DND-41 (cell line): ENCODE data around the gene LAPTM5.

Experiments
- ATAC-seq: fragments of 200-7000 bp; cut with Tn5 transposase; 3 replicates; pipeline ENCODE4 v1.9.1; 2021; ENCODE audit warnings: low read depth; ENCODE audit not compliant: insufficient read depth
- DNase-seq: peaks from one replicate; pipeline ENCODE4 v3.0.0-alpha.2; 2020
- H2AFZ ChIP-seq: 2 replicates; pipeline ENCODE4 v1.6.0; 2012; ENCODE audit warnings: low read depth, low read length
- H3K27ac ChIP-seq: 2 replicates; pipeline ENCODE4 v1.5.1; 2012; ENCODE audit warnings: low read length, inconsistent platforms
- H3K27me3 ChIP-seq: fragments of 200-600 bp; sonication (generic); 2 replicates; pipeline ENCODE4 v1.6.0; 2012; ENCODE audit warnings: low read length, mild to moderate bottlenecking, inconsistent platforms; ENCODE audit not compliant: insufficient read depth, poor library complexity
- H3K36me3 ChIP-seq: 2 replicates; pipeline ENCODE4 v1.5.1; 2012; ENCODE audit warnings: low read length, inconsistent platforms; ENCODE audit not compliant: insufficient read depth
- H3K4me1 ChIP-seq: 2 replicates; pipeline ENCODE4 v1.5.1; 2012; ENCODE audit warnings: mild to moderate bottlenecking, low read length; ENCODE audit not compliant: insufficient read depth
- H3K4me2 ChIP-seq: 2 replicates; pipeline ENCODE4 v1.6.0; 2012; ENCODE audit warnings: mild to moderate bottlenecking, moderate library complexity, low read length, inconsistent platforms; ENCODE audit not compliant: insufficient read depth
- H3K4me3 ChIP-seq, 2 experiments: fragments of 200-600 bp in 1 of 2; shearing (Covaris generic) in 1 of 2; 2 replicates each; pipeline ENCODE4 v1.5.1; 2012 to 2016; ENCODE audit warnings: inconsistent platforms in 2 of 2, low read length in 2 of 2, mild to moderate bottlenecking in 2 of 2, low read depth in 1 of 2, moderate library complexity in 1 of 2
- H3K79me2 ChIP-seq: 2 replicates; pipeline ENCODE4 v1.6.0; 2012; ENCODE audit warnings: low read length, inconsistent platforms; ENCODE audit not compliant: insufficient read depth
- H3K9ac ChIP-seq: 2 replicates; pipeline ENCODE4 v1.6.0; 2012; ENCODE audit warnings: low read depth, mild to moderate bottlenecking, inconsistent platforms, low read length, moderate library complexity
- H3K9me3 ChIP-seq: 2 replicates; pipeline ENCODE4 v1.5.1; 2012; ENCODE audit warnings: low read length, moderate library complexity, mild to moderate bottlenecking, inconsistent platforms; ENCODE audit not compliant: insufficient read depth, severe bottlenecking
- H4K20me1 ChIP-seq: 2 replicates; pipeline ENCODE4 v1.6.0; 2012; ENCODE audit warnings: low read length; ENCODE audit not compliant: insufficient read depth
- CTCF ChIP-seq: IDR thresholded peaks from 2 replicates; pipeline ENCODE4 v1.5.1; 2012; ENCODE audit warnings: borderline replicate concordance, low read length, moderate library complexity, mild to moderate bottlenecking; ENCODE audit not compliant: poor library complexity, severe bottlenecking; ENCODE audit errors: extremely low read depth
- EZH2 ChIP-seq: IDR thresholded peaks from 3 replicates; pipeline ENCODE4 v1.6.1; 2012; ENCODE audit warnings: borderline replicate concordance, low read depth, mild to moderate bottlenecking, moderate library complexity, low read length, inconsistent platforms; ENCODE audit not compliant: severe bottlenecking

The LAPTM5 gene

GRCh38 chr1:30708361-30708728, 49.2 kb downstream of the LAPTM5 start:
- Histone ChIP-seq H3K4me3 (no peak overlapping the region), H3K9ac (no peak overlapping the region), H4K20me1 (no peaks in the 10 kb centered on the region), H3K36me3 (no peaks in the 10 kb centered on the region), H3K27ac (no peak overlapping the region), H2AFZ (no peak overlapping the region), H3K79me2 (no peaks in the 10 kb centered on the region), H3K9me3 (no peaks in the 10 kb centered on the region), H3K27me3 (peaks cover 13% of the 10 kb centered on the region), H3K4me2 (no peak overlapping the region), H3K4me1 (no peaks in the 10 kb centered on the region)
- no peak for ATAC-seq
- DNase-seq: no peak
- TF ChIP-seq CTCF: no peak
- TF ChIP-seq EZH2: no peak

- Histone ChIP-seq H3K79me2 (no peaks in the 10 kb centered on the region), H3K4me3 (no peak overlapping the region), H3K27ac (no peak overlapping the region), H4K20me1 (no peaks in the 10 kb centered on the region), H3K9ac (no peak overlapping the region), H3K4me2 (no peak overlapping the region), H3K9me3 (no peaks in the 10 kb centered on the region), H3K4me1 (no peaks in the 10 kb centered on the region), H3K36me3 (no peaks in the 10 kb centered on the region), H2AFZ (no peak overlapping the region), H3K27me3 (peaks cover 13% of the 10 kb centered on the region)
- ATAC-seq (peak; percentile 80), DNase-seq (peak; percentile 58)
- peak; percentile 81 for TF ChIP-seq CTCF
- TF ChIP-seq EZH2: no peak
These were observed 49.9 kb downstream of the LAPTM5 start for GRCh38 chr1:30707412-30708360.

GRCh38 chr1:30706528-30706927, 51.0 kb downstream of the LAPTM5 start:
- no peak overlapping the region for H2AFZ ChIP-seq
- peaks cover 8% of the 10 kb centered on the region for H3K27me3 ChIP-seq
- DNase-seq: no peak
- no peaks in the 10 kb centered on the region for H3K4me1 ChIP-seq
- no peaks in the 10 kb centered on the region for H3K79me2 ChIP-seq
- no peak overlapping the region for H3K27ac ChIP-seq
- H3K4me2 ChIP-seq: no peak overlapping the region
- H3K9me3 ChIP-seq: no peaks in the 10 kb centered on the region
- no peak overlapping the region for H3K9ac ChIP-seq
- ATAC-seq: no peak
- H3K36me3 ChIP-seq: no peaks in the 10 kb centered on the region
- H3K4me3 ChIP-seq: no peak overlapping the region
- TF ChIP-seq CTCF (no peak), EZH2 (no peak)
- H4K20me1 ChIP-seq: no peaks in the 10 kb centered on the region
